HTR-8/SVneo (cell line): ENCODE results near the gene SF3B4.

ENCODE experiments used
- DNase-seq: peaks from one replicate; pipeline ENCODE4 v3.0.0; 2011; ENCODE audit warnings: low spot score, mixed read lengths; ENCODE audit not compliant: insufficient read length
- FAIRE-seq: peaks from 2 replicates; lab custom pipeline; 2011; peaks lifted over from hg19 to GRCh38; lab: Jason Lieb, UNC

Gene SF3B4

DNA sequence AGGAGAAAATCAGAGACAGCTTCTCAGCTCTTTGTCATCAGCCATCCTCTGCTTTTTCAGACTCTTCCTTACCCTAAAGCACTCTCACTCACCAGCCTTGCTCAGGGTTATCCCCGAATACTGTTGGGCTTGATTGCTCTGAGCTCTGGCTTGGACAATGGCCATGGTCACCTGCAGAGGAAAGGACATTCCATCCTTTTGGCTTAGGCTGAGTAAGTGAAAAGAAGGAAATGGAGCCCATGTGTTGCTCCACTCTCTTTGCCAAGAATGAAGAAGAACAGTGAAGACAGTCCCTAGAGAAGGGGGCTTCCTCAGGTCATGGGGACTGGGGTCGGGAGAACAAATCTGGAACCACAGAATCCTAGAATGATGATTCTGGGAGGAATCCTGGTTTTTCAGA is 6.8 kb upstream of the SF3B4 start:
- no peak for DNase-seq
- no peak for FAIRE-seq

DNA sequence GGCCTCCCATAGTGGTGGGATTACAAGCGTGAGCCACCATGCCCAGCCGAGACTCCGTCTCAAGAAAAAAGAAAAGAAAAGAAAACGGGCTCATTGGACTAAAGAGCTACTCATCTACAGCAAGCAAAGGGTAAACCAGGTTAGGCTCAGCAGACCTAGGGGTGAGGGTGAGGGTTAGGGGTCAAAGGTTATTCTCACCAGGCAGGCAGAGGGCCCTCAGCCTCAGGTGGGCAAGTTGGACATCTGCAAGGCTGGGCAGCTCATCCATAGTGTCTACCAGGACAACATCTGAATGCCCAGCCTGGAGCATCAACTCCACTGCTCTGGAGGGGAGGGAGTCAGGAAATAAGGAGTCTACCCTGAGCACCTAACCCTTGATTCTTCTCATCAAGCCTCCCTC is 5.6 kb upstream of the SF3B4 start:
- FAIRE-seq: no peak

DNA sequence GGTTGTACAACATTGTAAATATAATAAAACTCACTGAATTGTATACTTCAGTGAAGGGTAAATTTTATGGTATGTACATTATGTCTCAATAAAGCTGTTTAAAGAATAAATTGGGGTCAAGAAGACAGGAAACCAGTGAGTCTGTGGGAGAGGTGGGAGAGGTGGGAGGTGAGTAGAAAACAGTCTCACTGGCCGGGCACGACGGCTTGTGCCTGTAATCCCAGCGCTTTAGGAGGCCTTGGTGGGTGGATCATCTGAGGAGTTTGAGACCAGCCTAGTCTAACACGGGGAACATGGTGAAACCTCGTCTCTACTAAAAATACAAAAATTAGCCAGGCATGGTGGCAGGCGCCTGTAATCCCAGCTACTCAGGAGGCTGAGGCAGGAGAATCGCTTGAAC is 4.9 kb upstream of the SF3B4 start:
- no peak for FAIRE-seq
- no peak for DNase-seq

More for the DNA sequence above, 5.6 kb upstream of the SF3B4 start:
- no peak for DNase-seq

DNA sequence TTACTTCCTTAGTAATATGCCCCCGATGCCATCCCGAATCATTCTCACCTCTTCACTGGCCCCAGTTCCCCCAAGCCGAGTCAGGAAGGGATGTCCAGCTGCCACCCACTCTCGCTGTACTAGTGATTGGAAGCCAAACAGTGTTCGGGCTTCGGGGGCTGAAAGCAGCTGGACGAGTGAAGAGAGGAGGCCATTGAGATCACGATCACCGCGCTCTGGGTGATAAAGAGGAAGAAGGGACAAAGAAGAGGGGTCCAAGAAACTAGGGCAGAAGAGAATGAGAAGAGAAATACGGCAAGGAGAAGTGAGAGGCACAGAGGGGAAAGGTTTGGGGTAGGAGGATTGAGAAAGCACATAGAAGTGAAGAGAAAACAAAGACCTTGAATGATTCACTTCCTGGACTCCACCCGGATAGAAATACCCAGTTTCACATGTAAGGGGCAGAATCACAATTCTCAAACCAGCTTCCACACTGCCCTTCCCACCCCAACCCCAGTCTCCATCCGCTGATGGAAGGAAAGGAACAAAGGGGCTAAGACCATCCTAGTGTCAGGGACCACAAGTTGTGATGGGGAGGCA is 3.7 kb upstream of the SF3B4 start:
- FAIRE-seq: no peak

DNA sequence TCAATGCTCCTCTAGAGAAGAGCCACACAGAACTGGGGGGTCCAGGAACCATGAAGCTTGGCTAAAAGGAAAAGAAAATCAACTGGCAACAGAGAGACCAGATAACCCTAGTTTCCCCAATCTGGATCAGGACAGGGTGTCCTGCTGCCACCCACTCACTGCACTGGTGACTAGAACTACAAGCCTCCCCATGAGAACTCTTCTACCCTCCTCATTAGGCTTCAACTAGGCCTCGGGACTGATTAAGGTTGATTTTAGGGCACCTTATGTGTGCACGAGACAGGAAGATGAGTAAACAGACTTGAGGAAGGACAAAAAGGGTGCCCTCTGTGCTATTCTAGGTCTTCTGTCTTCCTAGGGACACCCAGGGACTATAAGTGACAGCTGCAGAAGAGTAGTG is 2.3 kb upstream of the SF3B4 start:
- FAIRE-seq: no peak
- no peak for DNase-seq

More for the DNA sequence above, 3.7 kb upstream of the SF3B4 start:
- no peak for DNase-seq

DNA sequence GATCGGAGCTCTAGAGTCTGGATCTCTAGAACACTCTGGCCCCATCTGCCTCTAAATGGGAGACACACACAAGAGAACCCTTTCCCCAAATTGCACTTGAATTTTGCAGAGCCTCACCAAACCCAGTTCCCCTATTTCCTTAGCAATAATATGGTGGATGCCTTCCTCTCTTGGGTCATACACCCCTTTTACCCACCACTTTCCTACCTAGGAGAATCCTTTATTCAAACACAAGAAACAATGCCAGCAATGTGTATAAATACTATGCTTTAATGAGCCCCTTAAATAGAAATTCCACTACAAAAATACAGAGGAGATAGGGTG is 760 bp upstream of the SF3B4 start:
- no peak for FAIRE-seq
- DNase-seq: no peak

DNA sequence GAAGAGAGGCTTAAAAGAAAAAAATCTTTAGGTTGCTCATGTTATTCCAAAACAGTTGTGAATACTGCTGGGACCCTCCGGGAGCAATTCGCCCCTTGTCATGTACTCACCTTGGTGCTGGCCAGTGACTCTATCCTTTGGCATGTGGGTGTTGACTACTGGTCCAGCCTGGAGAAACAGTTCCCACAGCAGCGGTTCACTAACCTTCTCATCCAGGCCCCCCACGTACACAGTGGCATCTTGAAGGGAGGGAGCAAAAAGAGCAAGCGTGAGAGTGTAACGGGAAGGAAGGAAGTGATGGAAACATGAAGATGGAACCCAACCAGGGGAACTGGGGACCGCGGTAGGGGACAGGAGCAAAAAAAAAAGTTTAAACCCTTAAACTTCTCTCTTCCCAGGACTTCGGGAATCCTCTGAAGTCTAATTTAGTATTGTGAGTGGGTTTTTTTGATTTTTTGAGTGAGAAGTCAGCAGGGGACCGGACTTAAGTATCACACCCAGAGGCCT is 494 bp downstream of the SF3B4 start:
- FAIRE-seq: no peak
- DNase-seq: no peak

DNA sequence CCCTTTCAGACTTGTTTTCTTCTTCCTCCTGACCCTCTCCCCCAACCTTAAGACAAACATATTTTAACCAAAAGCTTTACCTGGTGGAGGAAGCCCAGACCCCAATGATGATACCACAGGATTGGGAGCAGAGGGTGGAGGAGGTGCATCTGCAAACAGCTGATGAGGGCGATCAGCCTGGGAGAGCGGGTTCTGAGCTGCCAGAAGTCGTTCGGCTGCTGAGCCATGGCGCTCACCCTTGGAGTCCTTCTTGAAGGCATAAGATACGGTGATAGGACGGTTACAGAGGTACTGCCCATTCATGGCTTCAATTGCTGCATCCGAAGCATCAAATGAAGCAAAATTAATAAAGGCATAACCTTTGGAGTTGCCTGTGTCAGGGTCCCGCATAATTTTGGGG is 1.3 kb downstream of the SF3B4 start:
- FAIRE-seq: no peak
- no peak for DNase-seq

DNA sequence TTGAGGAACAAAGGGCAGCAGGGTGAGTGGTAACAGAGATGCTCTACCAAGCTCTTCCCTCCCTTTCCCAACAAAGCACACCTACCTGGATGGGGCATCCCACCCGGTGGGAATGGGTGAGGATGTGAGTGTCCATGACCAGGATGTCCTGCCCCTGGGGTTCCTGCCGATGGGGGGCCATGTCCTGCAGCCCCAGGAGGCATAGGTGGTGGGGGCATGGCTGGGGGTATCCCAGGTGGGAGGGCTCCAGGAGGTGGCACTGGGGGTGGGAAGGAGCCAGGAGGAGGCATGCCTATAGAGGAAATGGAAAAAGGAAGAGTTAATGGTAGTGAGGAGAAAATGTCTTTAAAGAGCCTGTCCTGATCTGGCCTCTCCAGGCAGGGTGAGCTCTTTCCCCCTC is 1.9 kb downstream of the SF3B4 start:
- DNase-seq (no peak), FAIRE-seq (no peak)

DNA sequence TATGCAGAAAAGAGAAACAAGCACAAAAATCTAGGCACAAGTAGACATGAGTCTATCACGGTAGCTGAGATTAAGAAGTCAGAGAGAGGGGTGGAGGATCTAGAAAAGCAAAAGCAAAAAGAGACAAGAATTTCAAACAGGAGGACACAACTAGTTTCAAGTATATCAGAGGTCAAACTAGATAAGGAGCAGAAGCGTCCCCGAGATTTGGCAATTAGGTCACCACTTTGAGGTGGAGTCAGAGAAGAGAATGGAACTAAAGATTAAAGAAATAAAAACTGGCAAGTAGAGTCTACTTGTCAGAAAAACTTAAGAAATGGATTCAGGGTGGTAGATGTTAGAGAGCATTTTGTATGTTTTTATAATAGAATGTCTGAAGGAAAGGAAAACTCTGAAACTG is 2.3 kb downstream of the SF3B4 start:
- no peak for DNase-seq
- FAIRE-seq: no peak

DNA sequence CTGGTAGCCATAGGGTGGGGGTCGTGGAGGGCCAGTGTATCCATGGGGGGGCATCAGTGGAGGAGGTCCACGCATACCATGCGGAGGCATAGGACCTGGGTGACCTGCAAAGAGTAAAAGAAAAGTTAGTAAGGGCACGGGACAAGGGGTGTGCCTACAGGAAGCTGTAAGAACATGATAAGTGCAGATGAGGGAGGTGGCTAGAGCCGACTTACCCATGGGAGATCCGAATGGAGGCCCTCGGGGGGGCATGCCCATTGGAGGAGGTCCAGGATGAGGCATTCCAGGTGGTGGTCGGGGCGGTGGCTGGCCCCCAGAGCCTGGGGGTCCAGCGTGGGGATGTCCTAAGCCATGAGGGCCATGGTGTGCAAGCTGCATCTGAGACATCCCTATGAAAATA is 4.0 kb downstream of the SF3B4 start:
- no peak for DNase-seq
- FAIRE-seq: no peak

DNA sequence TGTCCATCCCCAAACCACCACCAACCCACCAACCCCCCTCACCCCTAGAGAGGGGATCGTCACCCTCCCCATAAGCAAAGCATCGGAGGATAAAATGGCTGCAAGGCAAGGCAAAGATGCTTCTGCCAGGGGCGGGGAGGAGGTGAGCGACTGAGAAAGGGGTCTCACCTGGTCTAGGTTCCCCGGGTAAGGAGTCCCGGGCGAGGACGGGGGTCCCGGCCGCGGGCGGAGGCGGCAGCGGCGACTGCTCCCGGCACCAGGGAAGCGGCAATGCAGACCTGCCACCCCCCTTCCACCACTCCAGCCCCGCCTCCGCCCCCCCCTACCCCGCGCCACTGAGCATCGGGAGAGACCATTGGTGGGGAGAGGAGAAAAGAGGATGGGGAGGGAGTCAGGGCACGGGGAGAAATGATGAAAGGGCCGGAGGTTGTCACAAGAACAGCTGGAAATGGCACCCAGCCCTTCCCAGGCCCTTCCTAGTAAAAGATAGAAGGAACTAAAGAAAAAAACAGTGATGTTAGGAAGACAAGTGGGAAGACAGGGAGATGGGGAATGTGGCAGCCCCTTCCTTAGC is 9.9 kb downstream of the SF3B4 start, which contains the start of gene SV2A:
TSS of gene SV2A (minus strand) at position 274 of the 574 bp plus-strand sequence. CDS start 4,004 bp downstream, outside the sequence.
- no peak for FAIRE-seq
- DNase-seq: peak; percentile 76

DNA sequence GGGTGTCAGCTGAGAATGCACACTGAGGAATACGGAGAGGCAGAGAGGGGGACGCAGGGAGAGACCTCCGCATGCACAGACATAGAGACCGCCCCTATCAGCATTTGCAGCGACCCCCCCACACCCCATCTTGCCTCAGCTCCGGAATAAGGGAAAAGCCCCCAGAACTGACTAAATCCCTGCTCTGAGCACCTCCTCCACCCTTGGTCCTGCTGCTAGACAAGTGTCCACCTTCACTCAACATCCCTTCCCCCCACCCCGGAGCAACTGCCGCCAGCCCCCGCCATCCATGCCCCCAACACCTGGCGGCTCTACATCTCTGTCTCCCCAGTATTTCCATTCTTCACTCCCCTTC is 10.7 kb downstream of the SF3B4 start:
- FAIRE-seq (no peak), DNase-seq (no peak)

DNA sequence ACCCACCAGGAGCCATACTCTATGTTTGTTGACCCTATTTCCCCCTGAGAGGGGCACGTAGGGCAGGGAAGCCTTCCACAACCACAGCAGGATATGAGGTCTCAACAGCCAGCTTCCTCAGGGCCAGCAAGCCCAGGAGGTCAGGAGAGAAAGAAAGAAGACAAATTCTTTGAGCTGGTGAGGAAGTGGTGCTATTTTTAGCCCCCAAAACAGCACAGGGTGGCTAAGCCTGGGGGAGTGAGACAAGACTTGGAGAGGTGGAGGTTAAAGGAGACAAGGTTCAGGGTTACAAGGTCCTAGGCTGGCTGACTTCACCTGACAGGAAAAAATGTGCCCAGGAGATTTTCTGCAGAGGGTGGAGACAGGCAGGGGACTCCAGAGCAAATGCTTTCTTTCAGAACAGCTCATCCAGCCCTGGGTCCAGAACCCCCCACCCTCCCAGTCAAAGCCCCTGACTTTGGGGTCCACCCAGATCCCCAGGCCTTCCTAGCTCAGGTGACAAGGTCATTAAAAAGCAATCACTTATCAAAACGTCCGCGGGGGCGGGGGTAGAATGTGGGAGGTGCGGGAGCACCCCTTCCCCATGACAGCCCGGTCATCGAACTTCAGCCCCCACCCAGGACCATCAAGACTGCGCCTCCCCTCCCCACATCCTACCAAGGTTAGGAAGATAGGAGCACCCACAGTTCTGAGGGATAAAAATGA is 11.3 kb downstream of the SF3B4 start:
- DNase-seq: no peak
- FAIRE-seq: no peak

DNA sequence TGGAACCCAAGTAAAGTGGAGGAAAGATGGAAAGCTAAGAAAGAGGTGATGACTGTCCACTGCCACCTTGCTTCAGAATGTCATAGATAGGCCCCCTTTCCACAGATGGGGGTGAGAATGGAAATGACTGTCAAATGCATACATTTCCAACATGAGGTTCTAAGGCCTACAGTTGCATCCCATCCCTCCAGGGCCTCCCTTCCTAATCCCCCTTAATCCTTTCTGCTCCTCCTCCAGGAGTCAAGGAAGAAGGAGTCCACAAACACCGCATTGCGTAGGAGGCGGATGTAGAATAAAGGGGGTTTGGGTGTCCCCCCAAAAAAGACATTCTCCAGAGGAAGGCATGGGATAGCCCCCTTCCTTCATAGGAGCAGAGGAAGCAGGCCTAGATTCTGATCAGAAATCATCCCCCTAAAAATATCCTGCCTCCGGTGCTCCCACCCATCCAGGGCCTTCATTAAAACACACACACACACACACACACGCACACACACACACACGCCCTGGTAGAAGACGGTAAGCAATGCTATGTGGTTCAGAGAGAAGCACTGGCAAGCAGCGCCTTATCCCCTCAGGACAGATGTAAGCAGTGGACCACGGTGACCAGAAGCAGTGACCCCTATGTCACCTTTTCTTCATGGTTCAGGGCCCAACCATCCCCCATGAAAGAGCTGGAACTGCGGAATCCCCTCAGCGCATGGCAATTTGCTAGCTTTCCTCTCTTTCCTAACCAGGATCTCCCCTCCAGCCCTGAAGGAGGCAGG is 12.0 kb downstream of the SF3B4 start:
- DNase-seq (no peak), FAIRE-seq (no peak)

DNA sequence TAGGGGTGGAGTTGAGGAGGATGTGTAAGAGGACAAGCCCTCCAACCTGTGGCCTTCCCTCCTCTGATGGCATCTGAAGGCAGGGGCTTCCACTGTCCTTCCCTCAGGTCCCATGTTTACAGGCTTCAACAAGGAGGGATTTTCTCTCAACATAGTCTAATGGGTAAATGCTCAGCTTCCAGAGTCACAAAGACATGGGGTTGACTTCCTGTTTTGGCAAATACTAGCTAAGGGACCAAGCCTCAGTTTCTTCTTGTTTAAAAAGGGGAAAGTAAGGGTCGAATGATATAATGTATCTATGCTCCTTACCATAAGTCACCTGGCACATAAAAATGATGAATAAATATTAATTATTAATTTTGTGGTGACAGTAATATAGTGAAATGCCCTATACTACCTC is 13.1 kb downstream of the SF3B4 start:
- DNase-seq: no peak
- no peak for FAIRE-seq

DNA sequence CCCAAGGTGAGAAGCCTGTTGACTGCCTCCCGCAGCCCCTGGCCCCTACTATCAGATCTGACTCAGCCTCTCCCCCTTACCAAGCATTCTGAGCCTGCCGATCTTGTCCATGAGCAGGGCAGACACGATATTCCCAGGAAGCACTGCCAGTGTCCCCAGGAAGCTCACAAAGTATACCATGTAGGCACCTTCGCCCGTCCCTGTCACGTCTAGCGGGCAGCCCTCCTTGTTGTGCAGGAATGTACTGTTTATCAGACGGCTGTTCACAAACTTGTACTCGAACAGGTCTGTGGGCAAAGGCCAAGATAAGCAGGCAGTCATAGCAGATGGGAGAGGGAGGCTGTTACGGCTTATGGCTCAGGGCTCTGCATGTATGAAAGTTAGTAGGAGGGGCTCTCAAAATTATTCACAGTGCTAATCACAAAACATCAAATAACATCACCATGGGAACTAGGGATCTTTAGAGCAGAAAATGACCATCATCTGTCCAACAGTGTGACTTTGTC is 21.0 kb downstream of the SF3B4 start:
- FAIRE-seq: no peak
- DNase-seq: no peak

DNA sequence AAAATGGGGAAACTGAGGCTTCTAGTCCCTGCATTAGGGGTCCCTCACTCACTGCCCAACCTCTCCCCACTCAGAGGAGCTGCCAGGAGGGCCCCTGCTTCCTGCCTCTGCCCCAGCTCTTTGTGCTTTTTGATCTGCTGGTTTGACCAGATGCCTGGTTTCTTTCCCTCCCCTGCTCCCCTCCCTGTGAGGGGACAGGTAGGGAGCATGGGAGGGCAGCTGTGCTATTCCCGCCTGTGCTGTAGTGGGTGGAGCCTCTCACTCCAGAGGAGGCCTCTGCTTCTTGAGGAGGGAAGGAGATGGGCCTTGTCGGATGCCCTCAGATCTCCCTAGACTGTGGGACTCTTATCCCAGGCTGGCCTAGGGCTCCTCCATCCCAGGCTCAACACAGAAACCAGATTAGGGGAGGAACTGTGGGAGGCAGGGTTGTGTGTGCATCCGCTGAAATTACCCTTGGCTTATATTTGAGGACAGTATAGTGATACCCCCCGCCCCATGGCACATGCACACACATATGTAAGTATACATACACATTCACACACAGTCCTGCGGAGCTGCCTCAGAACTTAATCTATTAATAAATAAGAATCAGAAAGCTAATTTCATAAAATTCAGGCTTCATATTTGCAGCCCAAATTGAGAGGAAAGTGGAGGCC is 23.6 kb downstream of the SF3B4 start:
- FAIRE-seq: no peak
- no peak for DNase-seq

DNA sequence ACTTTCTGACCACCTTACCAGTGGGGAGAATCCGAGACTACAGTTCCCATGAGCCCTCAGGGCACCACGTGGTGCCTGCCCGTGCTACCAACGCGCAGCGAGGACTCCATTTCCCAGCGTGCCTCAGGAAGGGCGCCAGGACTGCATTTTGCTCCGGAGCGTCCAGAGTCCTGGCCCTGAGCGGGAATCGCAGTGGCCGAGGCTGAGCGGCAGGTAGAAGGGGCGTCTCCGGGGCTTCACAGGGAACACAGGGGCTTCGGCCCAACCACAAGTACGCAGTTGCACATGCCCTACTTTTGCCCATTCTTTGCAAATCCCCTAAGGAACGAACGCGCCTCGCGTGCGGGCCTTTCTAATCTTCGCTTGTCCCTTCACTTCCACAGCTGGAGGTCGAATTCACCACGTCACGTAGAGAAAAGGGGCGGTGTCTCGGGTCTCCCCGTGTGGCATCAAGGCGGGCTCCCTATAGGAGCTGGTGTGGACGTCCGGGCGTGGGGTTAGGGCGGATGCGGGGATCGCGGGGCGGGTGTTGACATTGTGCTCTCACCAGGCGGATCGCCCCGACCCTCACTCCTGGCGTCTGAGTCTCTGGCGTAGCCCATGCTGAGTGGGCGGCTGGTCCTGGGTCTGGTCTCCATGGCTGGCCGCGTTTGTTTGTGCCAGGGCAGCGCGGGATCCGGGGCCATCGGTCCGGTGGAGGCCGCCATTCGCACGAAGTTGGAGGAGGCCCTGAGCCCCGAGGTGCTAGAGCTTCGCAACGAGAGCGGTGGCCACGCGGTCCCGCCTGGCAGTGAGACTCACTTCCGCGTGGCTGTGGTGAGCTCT is 27.9 kb downstream of the SF3B4 start, which contains the start of gene BOLA1:
TSS of gene BOLA1 (plus strand) at position 109 of the 825 bp plus-strand sequence. CDS start at position 601, 492 bp downstream.
- peak; percentile 91 for DNase-seq

More for the DNA sequence above, 27.9 kb downstream of the SF3B4 start, which contains the start of gene BOLA1:
- FAIRE-seq: peak; percentile 76
